NCI-H1092 (cell line): ENCODE results near the gene PTPRU.
"Not testable (repeated sequence)": the region's sequence is repeated elsewhere in the genome, so short reads cannot be mapped to it uniquely, and the experiment has no call there.

Experiments
- DNase-seq: peaks from one replicate; lab custom pipeline; 2025; lab: John Stamatoyannopoulos, UW

Gene PTPRU

GRCh38 chr1:29222260-29222659 lies 14.1 kb upstream of the PTPRU start:
- DNase-seq: not testable (repeated sequence)

- no peak for DNase-seq
Observed at GRCh38 chr1:29222686-29223085, 13.6 kb upstream of the PTPRU start.

DNA sequence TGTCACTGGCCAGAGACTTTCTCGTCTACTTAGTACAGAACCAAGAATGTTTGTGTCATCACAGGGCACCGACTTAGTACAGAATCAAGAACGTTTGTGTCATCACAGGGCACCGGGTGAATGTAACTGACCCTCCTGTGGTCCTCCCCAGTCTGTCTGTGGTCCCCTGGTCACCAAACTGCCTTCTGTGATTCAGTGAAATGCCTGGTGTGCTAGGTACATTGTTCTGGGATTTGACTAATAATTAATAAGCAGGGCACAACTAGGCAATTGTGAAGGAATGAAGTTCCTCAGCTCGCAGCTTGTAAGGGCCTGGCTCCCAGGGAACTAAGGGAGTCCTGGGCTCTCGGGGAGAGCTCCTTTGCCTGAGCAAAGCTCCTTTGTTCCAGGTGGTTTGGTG lies 12.8 kb upstream of the PTPRU start:
- DNase-seq: no peak

DNA sequence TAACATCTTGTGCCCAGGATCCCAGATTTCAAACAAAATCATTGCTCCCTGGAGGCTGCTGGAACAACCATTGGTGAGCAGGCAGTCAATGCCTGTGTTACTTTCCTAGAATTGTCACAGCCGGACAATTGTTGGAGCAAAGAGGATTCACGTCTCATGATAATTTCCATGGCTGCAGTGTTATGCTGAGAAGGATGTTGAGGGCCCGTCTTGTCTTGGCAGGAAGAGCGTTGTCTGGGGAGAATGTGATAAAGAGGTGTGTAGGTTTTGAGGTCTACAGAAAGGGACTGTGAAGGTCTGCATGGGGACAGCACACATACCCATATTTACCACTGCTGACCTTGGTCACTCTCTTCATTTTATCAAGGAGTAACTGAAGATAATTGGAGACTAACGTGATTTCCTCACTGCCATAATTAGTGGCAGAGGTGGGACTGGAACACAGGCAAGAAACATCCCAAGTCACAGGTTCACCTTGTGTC lies 11.9 kb upstream of the PTPRU start:
- DNase-seq: no peak

DNA sequence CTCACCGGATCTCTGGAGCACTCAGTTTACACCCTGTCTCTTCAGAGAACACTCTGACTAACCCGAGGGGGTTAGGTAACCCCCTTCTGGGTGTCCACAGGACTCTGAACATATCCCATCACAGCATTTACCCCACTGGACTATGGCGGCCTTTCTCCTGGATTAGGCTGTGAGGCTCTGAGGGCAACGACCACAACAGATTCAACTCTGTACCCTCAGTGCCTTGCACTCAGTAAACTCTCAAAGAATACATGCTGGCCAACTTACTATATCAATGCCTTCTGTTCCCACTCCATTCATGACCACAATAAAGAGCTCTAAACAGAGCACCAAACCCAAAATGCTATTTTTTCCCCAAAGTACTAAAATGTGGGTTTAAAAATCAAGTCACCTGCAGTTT lies 11.0 kb upstream of the PTPRU start:
- no peak for DNase-seq

DNA sequence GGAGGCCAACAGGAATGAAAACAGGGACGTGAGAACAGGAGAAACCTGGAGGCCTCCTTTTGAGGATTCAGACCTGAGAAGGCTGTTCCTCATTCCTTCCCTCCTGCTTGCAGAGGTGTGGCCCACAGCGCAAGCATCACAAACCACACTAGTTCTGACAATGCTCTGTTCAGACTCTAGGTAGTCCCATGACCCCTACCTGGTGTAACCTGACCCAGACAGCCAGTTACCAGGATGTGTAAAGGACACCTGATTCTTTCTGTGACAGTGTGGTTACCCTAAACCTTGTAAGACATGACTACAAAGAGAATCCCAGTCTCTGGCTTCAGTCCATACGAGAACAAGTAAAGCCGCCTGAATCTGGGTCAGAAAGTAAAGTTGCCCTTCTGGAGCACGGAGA lies 8.8 kb upstream of the PTPRU start:
- DNase-seq: no peak

DNA sequence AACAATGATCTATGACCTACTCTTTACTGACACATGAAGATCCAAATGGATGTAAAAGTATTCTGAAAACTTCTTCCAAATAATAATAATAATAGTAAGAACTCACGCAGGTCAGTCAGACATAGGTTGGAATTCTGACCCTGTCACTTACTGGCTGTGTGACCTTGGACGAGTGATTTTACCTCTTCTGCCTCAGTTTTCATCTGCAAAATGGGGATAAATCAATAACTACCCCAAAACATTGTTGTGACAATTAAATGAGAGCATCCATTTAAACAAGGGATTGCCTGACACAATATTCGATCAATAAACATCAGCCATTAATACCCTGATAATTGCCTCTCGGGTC lies 6.1 kb upstream of the PTPRU start:
- no peak for DNase-seq

GRCh38 chr1:29230553-29231378 lies 5.6 kb upstream of the PTPRU start, which contains the start of gene MECR:
TSS of gene MECR (minus strand) at chr1:29230934. CDS start at chr1:29230906, 28 bp downstream.
- peak; percentile 90 for DNase-seq

DNA sequence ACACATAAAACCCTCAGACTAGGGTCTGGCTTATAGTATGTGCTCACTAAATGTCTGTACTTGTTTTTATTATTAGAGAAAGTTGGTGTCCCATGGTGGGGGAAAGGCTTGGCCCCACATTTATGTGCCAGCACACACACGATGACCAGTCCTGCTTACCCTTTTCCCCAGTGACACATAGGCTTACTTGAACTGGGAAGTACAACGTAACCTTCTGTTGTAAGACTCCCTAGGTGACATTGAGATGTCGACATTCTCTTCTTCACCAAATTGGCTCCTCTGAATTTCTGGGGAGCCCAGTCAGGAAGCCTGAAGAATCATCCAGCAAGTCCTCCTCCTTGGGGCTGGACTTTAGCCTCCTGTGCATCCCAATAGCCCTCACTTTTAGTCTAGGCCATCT lies 3.9 kb upstream of the PTPRU start:
- no peak for DNase-seq

DNA sequence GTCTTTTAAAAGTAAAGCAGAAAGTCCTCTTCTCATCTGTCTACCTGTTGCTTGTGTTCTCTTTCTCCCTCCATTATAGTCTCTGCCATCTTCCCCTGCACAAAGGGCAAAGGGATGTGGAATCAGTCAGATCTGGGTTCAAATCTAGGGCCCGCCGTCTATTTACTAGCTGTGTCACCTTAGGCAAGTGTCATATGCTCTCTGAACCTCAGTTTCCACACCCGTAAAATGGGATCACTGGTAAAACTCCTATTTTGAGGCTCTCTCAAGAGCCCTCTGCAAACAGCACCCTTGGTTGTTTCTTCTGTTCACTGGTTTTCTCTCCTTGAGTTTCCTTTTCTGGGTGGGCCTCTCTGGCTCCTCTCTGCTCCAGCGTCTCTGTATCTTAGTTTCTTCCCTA lies 2.6 kb upstream of the PTPRU start:
- no peak for DNase-seq

DNA sequence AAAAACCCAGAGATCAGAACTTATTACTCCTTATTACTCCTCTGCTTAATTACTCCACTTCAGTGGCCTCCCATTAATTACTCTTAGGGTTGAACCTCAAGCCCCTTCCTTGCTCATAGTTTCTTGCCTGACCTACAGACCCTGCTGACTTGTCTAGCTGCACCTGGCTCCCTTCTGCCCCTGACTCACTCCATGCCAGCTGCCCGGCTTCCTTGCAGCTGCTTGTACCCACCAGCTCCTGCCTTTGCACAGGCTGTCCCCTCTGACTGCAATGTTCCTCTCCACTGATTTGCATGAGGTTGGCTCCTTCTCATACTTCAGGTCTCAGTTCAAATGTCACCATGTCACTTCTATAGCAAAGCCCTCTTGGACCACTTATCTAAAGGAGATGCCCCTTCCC lies 1.9 kb upstream of the PTPRU start:
- DNase-seq: no peak

GRCh38 chr1:29234881-29235280 lies 1.4 kb upstream of the PTPRU start:
- not testable (repeated sequence) for DNase-seq

- no peak for DNase-seq
Observed at GRCh38 chr1:29236712-29237128, 398 bp downstream of the PTPRU start.

- no peak for DNase-seq
Observed at GRCh38 chr1:29237129-29237821, 953 bp downstream of the PTPRU start.

DNA sequence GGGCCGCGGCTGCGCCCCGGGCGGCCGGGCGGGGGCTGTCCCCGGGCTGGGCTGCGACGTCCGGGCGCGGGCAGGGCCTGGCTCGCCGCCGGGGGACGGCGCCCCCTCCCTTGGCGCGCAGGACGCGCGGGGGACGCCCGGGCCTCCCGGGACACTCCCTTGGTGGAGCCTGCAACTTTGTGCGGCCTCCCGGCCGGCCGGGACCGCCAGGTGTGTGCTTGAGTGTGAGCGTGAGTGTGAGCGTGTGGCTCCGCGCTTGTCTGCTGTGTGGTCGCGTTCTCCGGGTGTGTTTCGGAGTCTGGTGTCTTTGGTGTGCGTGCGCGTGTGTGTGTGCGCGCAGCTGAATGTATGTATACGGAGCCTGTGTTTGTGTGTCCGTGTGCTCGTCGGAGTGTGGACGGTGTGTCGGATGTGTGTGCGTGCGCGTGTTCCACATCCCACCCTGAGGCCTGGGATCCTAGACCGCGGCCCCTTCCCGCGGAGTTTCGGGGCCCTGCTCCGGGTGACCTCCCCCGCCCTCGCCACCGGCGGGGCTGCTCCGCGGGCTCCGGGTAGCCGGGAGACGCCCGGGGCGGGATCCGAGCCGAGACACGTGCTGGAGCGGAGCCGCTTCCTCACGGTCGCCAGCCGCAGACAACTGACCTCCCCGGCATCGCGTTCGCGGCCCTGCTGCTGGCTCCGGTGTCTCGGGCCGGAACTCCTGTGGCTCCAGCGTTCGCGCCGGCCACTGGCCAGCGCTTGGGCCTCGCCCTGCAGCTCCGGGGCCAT lies 1.7 kb downstream of the PTPRU start:
- no peak for DNase-seq

- DNase-seq: no peak
Observed at GRCh38 chr1:29238620-29239002, 2.3 kb downstream of the PTPRU start.

DNA sequence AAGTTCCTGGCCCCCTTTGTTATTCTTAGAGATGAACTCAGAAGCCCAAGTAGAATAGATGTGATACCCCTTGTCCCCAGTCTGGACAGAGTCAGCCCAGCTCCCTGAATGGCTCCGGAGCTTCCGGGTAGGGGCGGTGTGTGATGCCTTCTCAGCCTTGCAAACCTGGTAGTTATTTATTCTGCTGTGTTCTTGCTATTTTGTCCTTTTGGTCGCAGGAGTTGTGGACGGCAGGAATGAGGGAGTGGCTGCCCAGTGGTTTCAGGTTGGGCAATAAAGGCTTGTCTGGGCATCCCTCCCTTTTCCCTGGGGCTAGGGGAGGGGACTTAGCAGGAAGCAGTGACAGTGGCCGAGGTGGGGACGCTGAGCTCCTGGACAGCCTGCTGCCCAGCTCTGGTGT lies 2.8 kb downstream of the PTPRU start:
- no peak for DNase-seq

GRCh38 chr1:29240400-29240837 lies 4.1 kb downstream of the PTPRU start:
- no peak for DNase-seq

DNA sequence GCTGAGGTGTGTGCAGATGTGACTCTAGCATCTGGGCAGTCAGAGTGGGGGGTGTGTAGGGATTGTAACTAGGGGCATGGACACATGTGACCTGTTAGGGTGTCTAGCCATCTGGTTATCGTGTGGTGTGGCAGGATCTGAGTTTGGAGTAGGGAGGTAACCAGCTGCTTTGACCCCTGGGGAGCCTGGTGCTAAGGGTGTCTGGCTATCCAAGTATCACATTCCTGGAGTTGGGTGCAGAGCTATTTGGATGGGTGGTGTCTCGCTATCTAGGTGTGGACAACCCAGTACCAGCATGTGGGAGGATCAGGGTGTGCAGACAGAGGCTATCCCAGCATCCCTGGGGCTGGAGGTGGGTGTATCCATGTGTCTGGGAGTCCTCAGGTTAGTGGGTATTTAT lies 4.7 kb downstream of the PTPRU start:
- no peak for DNase-seq

- DNase-seq: no peak
Observed at GRCh38 chr1:29243023-29243870, 6.9 kb downstream of the PTPRU start.

GRCh38 chr1:29243871-29244200 lies 7.5 kb downstream of the PTPRU start:
- DNase-seq: no peak

- DNase-seq: no peak
Observed at GRCh38 chr1:29245261-29245660, 8.9 kb downstream of the PTPRU start.
